K562 (cell line): ENCODE data around the gene SOCS2. TPM values are rescaled to one million over a fixed set of nuclear protein-coding genes. Genes with fewer than 3 reads are reported as not detected.

Experiments
- ARID1B ChIP-seq: fragments of 450-650 bp; IDR thresholded peaks from 2 replicates; pipeline ENCODE4 v1.6.1; 2016; ENCODE audit warnings: antibody characterized with exemption, mild to moderate bottlenecking, inconsistent platforms
- BRCA1 ChIP-seq, 2 experiments: fragments of 450-650 bp in 1 of 2; sonication (generic) in 1 of 2; formaldehyde crosslinking in 1 of 2; IDR thresholded peaks; 2 replicates each; pipeline versions ENCODE4 v1.5.0 to v1.6.1; 2017 to 2020; ENCODE audit warnings: mild to moderate bottlenecking in 1 of 2, missing genetic modification reagents in 1 of 2
- E2F3 ChIP-seq: fragments of 250-450 bp; sonication (Bioruptor Pico); IDR thresholded peaks from 2 replicates; pipeline ENCODE4 v1.4.0; 2020; ENCODE audit warnings: mild to moderate bottlenecking
- GTF2A2 ChIP-seq: IDR thresholded peaks from 2 replicates; pipeline ENCODE4 v1.6.1; 2016; ENCODE audit warnings: mild to moderate bottlenecking, missing genetic modification characterization, missing compliant biosample characterization
- MCM5 ChIP-seq: fragments of 450-650 bp; IDR thresholded peaks from 2 replicates; pipeline ENCODE4 v1.6.1; 2016; ENCODE audit warnings: low read depth
- NFE2 ChIP-seq: IDR thresholded peaks from 2 replicates; pipeline ENCODE4 v1.6.1; 2014; ENCODE audit warnings: antibody characterized with exemption, low read depth
- PHF21A ChIP-seq: fragments of 450-650 bp; IDR thresholded peaks from 2 replicates; pipeline ENCODE4 v1.6.1; 2017; ENCODE audit warnings: low read depth, borderline replicate concordance
- PHF8 ChIP-seq: fragments of 200-600 bp; sonication (generic); IDR thresholded peaks from 2 replicates; pipeline ENCODE4 v1.6.1; 2012; ENCODE audit warnings: mixed run types, mild to moderate bottlenecking, inconsistent platforms, low read length, moderate library complexity, borderline replicate concordance
- POLR2H ChIP-seq: IDR thresholded peaks from 2 replicates; pipeline ENCODE4 v1.6.1; 2016; ENCODE audit warnings: missing genetic modification characterization, low read depth, mild to moderate bottlenecking, control low read depth, missing compliant biosample characterization, moderate library complexity
- PTTG1 ChIP-seq: fragments of 450-650 bp; IDR thresholded peaks from 2 replicates; pipeline ENCODE4 v1.6.1; 2016; ENCODE audit warnings: low read depth, mild to moderate bottlenecking, missing genetic modification characterization, missing compliant biosample characterization
- RBBP5 ChIP-seq: fragments of 200-600 bp; sonication (generic); IDR thresholded peaks from 2 replicates; pipeline ENCODE4 v1.6.1; 2012; ENCODE audit warnings: borderline replicate concordance, mild to moderate bottlenecking, low read length, control low read depth, inconsistent platforms; ENCODE audit not compliant: insufficient read depth, poor library complexity, severe bottlenecking
- RBFOX2 ChIP-seq: fragments of 200-400 bp; formaldehyde crosslinking; IDR thresholded peaks from 2 replicates; pipeline ENCODE4 v1.6.1; 2017; ENCODE audit warnings: low read depth, mild to moderate bottlenecking, low read length, moderate library complexity
- SPI1 ChIP-seq: IDR thresholded peaks from 2 replicates; pipeline ENCODE4 v1.6.1; 2011; ENCODE audit warnings: low read depth, low read length, control low read depth, borderline replicate concordance
- ZBED1 ChIP-seq: IDR thresholded peaks from 2 replicates; pipeline ENCODE4 v1.6.1; 2014
- ZFPM2 ChIP-seq: fragments of 250-450 bp; sonication (Bioruptor Pico); IDR thresholded peaks from 2 replicates; pipeline ENCODE4 v1.5.1; 2022; ENCODE audit warnings: mild to moderate bottlenecking
- ZNF140 ChIP-seq: fragments of 250-450 bp; sonication (Bioruptor Pico); IDR thresholded peaks from 2 replicates; pipeline ENCODE4 v1.8.0; 2021; ENCODE audit warnings: moderate library complexity, mild to moderate bottlenecking, inconsistent platforms
- ZNF384 ChIP-seq: IDR thresholded peaks from 2 replicates; pipeline ENCODE4 v1.6.1; 2012; ENCODE audit warnings: low read depth, low read length, improper control_type of control experiment
- ZNF431 ChIP-seq: sonication (generic); formaldehyde crosslinking; IDR thresholded peaks from 2 replicates; pipeline ENCODE4 v1.8.0; 2022; ENCODE audit warnings: mild to moderate bottlenecking, missing genetic modification reagents
- ZSCAN32 ChIP-seq: fragments of 450-650 bp; formaldehyde crosslinking; IDR thresholded peaks from 2 replicates; pipeline ENCODE4 v1.4.0; 2020; ENCODE audit warnings: mild to moderate bottlenecking, moderate library complexity
- polyA plus RNA-seq, 8 experiments: library from polyadenylated mRNA; depleted of rRNA in 4 of 8; stranded (reverse) in 5 of 8; unstranded in 3 of 8; fragments of >200 nt; fragmentation: Nextera tagmentation in 2 of 8; fragmentation: Illumina TruSeq in 1 of 8; extraction: Ambion mirVana in 2 of 8; extraction: Trizol in 1 of 8; gene quantifications; 2 replicates each; pipeline versions ENCODE4 v1.2.1 to v1.2.3, GENCODE V29; 2011 to 2014; ENCODE audit warnings: inconsistent platforms in 1 of 8, missing spikeins in 1 of 8
- total RNA-seq, 7 experiments: library from RNA; depleted of rRNA in 6 of 7; stranded (reverse); fragments of >200 nt in 6 of 7; fragmentation: Illumina TruSeq in 2 of 7; extraction: Trizol in 2 of 7; gene quantifications; 2 replicates each; pipeline versions ENCODE4 v1.2.1 to v1.2.3, GENCODE V29; 2011 to 2021; ENCODE audit warnings: low replicate concordance in 1 of 7
- TF ChIP-seq, protein P1 (sequence below): fragments of 250-450 bp; sonication (Bioruptor Pico); IDR thresholded peaks from 2 replicates; pipeline ENCODE4 v1.8.0; 2022; ENCODE audit warnings: moderate library complexity, mild to moderate bottlenecking, inconsistent platforms
- TF ChIP-seq, protein P2 (sequence below): fragments of 250-450 bp; sonication (Bioruptor Pico); IDR thresholded peaks from 2 replicates; pipeline ENCODE4 v1.9.0; 2021; ENCODE audit warnings: mild to moderate bottlenecking
- TF ChIP-seq, protein P3 (sequence below): fragments of 250-450 bp; sonication (Bioruptor Pico); IDR thresholded peaks from 2 replicates; pipeline ENCODE4 v1.9.0; 2021; ENCODE audit warnings: mild to moderate bottlenecking, inconsistent platforms
- TF ChIP-seq, protein P4 (sequence below), 2 experiments: IDR thresholded peaks; 2 replicates each; pipeline ENCODE4 v1.6.1; 2011; ENCODE audit warnings: borderline replicate concordance in 1 of 2, control low read depth in 1 of 2, low read depth in 1 of 2, low read length in 1 of 2, mild to moderate bottlenecking in 1 of 2, mixed read lengths in 1 of 2, moderate library complexity in 1 of 2; ENCODE audit not compliant: insufficient read depth in 1 of 2, insufficient read length in 1 of 2, poor library complexity in 1 of 2, severe bottlenecking in 1 of 2; ENCODE audit errors: extremely low read depth in 1 of 2

The SOCS2 gene
- total and polyA plus RNA-seq, 9 of the 15 experiments (the other 6 are each of a cell fraction or from before 2014, with no cell fraction given): 37.0 to 162 (median 98.7) TPM

DNA sequence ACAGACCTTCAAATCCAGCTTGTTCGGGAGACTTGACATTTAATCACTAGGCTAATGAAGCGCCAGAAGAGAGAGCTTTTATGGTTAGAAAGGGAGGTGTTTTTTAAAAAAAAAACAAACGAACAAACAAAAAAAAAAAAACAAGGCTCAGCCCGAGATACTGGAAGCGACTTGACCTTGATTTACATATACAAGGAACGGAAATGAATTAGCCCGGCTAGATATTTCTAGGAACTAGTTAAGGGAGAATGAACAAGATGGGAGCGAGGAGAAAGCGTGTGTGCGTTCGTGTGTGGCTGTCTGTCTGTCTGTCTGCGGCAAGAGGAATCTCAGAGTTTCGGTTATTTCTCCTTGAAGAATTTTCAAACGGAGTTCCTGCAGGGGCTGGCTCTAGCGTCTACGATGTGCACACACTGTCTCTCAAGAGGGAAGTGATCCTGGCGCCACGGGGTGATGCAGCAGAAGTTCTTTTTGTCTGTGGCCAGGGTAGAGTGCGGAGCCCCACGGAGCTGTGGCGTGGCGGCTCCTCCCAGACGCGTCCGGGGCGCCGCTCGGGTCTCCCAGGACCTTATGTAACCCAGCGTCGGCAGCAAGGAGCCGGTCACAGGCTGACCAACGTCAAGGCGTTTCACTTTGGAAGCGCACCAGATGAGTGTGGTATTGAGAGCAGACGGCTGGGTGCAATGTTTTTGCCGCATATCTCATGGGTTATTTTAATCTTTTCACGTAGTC is 18.8 kb downstream of the SOCS2 start (continued):
- peak; percentile 62 for TF ChIP-seq POLR2H (tag)
- TF ChIP-seq SPI1: peak; percentile 84
- TF ChIP-seq, protein P1, sequence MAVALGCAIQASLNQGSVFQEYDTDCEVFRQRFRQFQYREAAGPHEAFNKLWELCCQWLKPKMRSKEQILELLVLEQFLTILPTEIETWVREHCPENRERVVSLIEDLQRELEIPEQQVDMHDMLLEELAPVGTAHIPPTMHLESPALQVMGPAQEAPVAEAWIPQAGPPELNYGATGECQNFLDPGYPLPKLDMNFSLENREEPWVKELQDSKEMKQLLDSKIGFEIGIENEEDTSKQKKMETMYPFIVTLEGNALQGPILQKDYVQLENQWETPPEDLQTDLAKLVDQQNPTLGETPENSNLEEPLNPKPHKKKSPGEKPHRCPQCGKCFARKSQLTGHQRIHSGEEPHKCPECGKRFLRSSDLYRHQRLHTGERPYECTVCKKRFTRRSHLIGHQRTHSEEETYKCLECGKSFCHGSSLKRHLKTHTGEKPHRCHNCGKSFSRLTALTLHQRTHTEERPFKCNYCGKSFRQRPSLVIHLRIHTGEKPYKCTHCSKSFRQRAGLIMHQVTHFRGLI (CRISPR knock-in tag): no peak
- TF ChIP-seq PHF21A: no peak
- TF ChIP-seq PTTG1 (tag): no peak
- no peak for TF ChIP-seq MCM5
- TF ChIP-seq, protein P2, sequence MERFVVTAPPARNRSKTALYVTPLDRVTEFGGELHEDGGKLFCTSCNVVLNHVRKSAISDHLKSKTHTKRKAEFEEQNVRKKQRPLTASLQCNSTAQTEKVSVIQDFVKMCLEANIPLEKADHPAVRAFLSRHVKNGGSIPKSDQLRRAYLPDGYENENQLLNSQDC (CRISPR knock-in tag): no peak
- 0 out of 2 replicates have a peak, but pooled peaks have one; percentile 31 for TF ChIP-seq E2F3 (CRISPR knock-in tag)
- TF ChIP-seq, protein P3, sequence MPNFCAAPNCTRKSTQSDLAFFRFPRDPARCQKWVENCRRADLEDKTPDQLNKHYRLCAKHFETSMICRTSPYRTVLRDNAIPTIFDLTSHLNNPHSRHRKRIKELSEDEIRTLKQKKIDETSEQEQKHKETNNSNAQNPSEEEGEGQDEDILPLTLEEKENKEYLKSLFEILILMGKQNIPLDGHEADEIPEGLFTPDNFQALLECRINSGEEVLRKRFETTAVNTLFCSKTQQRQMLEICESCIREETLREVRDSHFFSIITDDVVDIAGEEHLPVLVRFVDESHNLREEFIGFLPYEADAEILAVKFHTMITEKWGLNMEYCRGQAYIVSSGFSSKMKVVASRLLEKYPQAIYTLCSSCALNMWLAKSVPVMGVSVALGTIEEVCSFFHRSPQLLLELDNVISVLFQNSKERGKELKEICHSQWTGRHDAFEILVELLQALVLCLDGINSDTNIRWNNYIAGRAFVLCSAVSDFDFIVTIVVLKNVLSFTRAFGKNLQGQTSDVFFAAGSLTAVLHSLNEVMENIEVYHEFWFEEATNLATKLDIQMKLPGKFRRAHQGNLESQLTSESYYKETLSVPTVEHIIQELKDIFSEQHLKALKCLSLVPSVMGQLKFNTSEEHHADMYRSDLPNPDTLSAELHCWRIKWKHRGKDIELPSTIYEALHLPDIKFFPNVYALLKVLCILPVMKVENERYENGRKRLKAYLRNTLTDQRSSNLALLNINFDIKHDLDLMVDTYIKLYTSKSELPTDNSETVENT (CRISPR knock-in tag): 0 out of 2 replicates have a peak, but pooled peaks have one; percentile 16
- 0 out of 2 replicates have a peak, but pooled peaks have one; percentile 18 for TF ChIP-seq ZSCAN32 (CRISPR knock-in tag)
- TF ChIP-seq ZNF384: 0 out of 2 replicates have a peak, but pooled peaks have one; percentile 1
- TF ChIP-seq ARID1B: peak; percentile 56; the same call in 1 of the 2 replicates
- TF ChIP-seq NFE2: peak; percentile 80
- peak; percentile 62; the same call in 1 of the 2 replicates for TF ChIP-seq PHF8
- no peak for TF ChIP-seq RBBP5
- peak; percentile 92 for TF ChIP-seq RBFOX2
- TF ChIP-seq ZNF140 (CRISPR knock-in tag): no peak
- 0 out of 2 replicates have a peak, but pooled peaks have one; percentile 48 for TF ChIP-seq ZNF431
- TF ChIP-seq GTF2A2: no peak
- TF ChIP-seq, protein P4, sequence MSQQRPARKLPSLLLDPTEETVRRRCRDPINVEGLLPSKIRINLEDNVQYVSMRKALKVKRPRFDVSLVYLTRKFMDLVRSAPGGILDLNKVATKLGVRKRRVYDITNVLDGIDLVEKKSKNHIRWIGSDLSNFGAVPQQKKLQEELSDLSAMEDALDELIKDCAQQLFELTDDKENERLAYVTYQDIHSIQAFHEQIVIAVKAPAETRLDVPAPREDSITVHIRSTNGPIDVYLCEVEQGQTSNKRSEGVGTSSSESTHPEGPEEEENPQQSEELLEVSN (IDR thresholded peaks at IDR 0.05; ENCODE audit: borderline replicate concordance in 1 of 2, extremely low read depth in 1 of 2, insufficient read depth in 1 of 2, insufficient read length in 1 of 2, low read depth in 1 of 2, low read length in 1 of 2, poor library complexity in 1 of 2, severe bottlenecking in 1 of 2): peak in 1 of 2 experiments; percentile 35
- TF ChIP-seq BRCA1 (IDR thresholded peaks at IDR 0.05): no peak
- no peak for TF ChIP-seq BRCA1 (CRISPR knock-in tag; IDR thresholded peaks at IDR 0.05)
- TF ChIP-seq ZBED1: no peak
- TF ChIP-seq ZFPM2: no peak
